ENCODE data around the gene TXLNB.
"Not testable (repeated sequence)": the region's sequence is repeated elsewhere in the genome, so short reads cannot be mapped to it uniquely, and the experiment has no call there.

TXLNB gene

GRCh38 chr6:139265512-139266190, 26.1 kb downstream of the TXLNB start:
- peak; percentile 28 for DNase-seq

DNA sequence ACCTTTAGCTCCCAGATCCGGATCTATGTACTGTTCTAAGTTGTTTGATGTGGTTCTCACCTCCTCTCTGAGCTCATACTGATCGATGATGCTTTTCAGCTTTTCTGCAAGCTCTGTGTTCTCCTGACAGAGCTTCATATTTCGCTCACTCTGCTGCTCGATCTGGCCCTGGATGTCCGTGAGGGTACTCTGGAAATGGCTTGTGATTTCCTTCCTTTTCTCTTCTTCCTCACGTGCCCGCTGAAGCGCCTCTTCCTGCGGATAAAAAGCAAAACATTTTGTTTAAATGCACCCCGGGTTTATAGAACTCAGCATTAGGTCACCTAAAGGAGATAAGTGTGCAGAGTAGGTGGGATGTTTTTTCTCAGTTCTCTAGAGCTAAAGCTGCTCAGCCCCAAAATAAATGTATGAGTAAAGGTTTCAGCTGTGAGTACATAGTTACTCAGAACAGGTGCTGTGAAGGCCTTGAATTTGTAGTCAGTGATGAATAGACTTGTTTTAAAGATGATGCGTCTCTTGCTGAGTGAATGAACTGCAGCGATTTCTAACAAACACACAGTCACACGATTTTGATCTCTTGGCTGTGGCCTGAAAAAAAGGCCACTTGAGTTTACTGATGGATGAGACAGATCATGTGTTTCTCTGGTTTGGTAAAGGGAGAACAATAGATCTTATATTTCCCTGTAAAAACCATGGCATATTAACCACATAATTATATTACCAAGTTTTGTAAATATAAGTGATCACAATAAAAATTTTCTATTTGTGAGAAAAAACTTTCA, 29.1 kb downstream of the TXLNB start:
- DNase-seq: peak; percentile 91

DNA sequence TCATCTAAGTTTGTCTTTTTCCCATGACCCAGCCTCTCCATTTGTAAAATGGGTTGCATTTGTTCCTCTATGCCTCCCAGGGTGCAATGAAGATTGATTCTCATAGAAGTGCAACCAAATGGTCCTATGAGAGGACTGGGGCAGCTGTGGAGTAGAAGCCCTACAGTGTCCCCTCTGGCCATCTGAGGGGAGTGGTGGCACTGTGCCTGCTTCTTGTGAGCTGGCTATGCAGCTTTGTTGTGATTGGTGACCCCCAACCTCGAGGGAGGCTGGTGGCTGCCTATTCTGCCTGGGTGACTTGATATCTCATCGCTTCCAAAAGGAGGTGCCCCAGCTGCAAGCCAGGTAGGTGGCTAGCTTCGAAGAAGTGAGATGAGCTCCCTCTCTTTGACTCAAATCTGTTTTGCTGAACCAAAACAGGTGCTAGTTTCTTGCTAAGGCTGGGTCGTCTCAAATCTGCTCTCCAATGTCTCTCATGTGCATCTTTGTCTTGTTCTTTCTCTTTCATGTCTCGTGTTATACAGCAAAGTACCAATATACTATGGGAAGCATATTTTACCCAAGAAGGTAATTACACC, 33.9 kb downstream of the TXLNB start:
- DNase-seq: peak; percentile 6

DNA sequence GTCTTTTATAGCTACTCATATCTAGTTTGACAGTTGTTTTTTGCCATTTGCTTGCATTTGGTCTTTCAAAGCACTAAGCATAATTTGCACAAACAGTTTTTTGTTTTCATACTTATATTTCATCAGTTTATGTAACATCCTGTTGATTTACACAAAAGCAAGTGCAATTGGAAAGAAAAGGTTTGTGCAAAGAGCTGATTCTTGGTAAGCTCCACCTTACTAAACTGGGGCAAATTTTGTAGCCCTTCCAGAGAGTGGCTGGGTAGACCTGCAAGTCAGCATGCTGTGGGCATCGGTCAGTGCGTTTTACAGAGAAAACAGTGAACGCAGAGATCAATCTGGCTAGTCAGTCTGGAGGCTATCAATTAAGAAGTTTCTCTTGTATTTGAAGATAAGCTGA, 34.5 kb downstream of the TXLNB start:
- DNase-seq: no peak

DNA sequence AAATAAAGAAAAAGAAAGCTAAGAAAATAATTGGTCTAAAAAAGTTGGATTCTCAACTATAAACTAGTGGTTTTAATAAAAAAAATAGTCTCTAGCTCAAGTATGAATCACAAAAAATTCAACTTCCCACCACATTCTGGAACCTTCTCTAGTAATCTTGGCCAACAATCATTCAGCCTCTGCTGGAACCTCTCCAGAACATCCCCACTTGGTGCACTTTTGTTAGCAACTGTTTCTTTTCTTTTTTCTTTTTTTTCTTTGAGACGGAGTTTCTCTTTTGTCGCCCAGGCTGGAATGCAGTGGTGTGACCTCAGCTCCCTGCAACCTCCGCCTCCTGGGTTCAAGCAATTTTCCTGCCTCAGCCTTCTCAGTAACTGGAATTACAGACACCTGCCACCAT, 35.7 kb downstream of the TXLNB start:
- no peak for DNase-seq

DNA sequence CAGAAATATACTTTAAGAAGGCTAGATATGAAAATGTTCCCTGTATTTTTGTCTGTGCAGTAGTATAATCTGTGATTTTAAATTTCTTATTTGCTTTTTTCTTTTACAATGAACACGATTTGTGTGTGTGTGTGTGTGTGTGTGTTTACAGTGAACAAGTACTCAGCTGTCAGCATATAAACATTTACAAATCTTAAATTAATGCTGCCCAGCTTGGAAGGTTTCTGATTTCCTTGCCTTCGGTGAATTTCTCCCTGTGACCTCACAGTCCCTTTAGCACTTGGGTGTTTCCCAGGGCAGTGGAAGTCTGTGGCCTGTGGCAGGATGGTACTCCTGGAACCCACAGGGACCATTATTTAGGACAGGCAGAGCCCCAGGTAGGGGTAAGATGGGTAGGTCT, 37.6 kb downstream of the TXLNB start:
- DNase-seq: no peak

GRCh38 chr6:139253656-139254055, 38.1 kb downstream of the TXLNB start:
- DNase-seq: no peak

GRCh38 chr6:139251691-139252390, 40.0 kb downstream of the TXLNB start:
- no peak for DNase-seq

DNA sequence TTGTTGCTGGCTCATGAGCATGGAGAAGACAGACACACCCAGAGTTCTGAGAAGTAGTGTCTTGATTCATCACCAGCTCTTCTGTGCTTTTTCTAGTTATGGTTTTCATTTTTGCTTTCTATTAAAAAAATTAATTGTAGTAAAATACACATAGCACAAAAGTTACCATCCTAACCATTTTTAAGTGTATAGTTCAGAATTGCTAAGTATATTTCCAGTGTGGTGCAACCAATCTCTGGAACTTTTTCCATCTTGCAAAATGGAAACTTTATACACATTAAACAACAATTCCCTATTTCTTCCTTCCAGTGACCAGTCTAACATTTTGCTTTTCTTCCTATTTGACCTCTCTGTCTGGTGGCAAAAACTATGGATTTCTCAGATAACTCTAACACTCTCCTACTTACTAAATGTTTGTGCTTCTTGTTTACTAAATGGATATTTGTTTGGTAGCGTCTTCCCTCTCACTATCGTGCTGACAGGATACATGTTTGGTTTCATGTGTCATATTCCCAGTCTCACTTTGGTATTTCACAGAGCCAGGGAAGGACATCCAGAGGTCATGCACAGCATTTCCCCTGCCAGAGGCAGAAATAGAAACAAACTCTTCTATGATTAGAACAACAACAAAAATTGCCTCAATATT, 40.6 kb downstream of the TXLNB start:
- DNase-seq: no peak

DNA sequence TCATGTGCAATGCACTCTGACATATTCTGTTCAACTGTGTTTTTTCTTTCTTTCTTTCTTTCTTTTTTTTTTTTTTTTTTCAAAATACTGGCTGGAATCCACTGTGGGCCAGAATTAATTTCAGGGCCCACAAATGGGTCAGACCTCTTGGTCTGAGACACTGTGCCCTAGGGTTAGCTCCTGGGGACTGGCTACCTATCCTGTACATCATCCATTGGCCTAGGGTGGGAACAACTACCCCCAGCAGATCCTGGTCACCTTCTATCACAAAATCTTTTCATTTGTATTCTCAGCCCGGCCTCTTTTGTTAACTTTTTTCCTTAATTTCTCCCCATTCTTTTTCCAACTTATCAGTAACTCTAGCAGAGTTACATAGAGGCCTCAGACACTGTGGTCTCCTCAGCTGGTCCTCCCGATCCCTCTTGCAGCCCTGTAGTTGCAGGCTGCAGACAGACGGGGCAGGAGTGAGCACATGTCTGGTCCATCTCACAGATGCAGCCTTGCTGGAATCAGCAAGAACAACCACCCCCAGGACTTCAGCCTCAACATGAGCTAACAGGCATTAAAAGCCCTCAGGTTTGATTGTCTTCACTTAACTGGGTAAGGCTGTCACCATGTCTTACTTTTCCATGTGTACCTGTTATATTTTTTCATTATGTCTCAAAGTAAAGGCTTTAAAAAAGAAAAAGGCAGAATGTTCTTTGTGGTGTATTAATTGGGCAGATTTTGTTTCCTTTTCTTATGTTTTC, 41.3 kb downstream of the TXLNB start:
- peak; percentile 31 for DNase-seq

- no peak for DNase-seq
Observed at GRCh38 chr6:139249395-139249794, 42.4 kb downstream of the TXLNB start.

- no peak for DNase-seq
Observed at GRCh38 chr6:139248911-139249310, 42.9 kb downstream of the TXLNB start.

DNA sequence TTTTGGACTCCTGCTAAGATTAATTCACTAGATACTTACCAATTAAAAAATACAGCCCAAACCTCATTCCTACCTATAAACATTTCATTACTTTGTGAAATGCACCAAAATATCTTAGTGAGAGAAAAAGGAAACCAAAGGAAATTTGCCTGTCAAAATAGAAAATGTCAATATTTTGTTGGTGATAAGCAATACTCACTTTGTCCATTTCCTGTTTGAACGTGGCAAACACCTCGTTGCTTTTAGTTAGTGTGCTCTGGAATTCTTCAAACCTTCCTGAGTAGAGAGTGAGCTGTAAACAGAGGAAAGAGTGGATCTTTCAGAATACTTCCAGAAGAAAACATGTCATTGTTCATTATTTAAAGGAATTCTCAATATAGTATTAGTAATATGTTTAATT, 44.2 kb downstream of the TXLNB start:
- no peak for DNase-seq

- no peak for DNase-seq
Observed at GRCh38 chr6:139243536-139243935, 48.3 kb downstream of the TXLNB start.

GRCh38 chr6:139242457-139243240, 49.1 kb downstream of the TXLNB start:
- no peak for DNase-seq

DNA sequence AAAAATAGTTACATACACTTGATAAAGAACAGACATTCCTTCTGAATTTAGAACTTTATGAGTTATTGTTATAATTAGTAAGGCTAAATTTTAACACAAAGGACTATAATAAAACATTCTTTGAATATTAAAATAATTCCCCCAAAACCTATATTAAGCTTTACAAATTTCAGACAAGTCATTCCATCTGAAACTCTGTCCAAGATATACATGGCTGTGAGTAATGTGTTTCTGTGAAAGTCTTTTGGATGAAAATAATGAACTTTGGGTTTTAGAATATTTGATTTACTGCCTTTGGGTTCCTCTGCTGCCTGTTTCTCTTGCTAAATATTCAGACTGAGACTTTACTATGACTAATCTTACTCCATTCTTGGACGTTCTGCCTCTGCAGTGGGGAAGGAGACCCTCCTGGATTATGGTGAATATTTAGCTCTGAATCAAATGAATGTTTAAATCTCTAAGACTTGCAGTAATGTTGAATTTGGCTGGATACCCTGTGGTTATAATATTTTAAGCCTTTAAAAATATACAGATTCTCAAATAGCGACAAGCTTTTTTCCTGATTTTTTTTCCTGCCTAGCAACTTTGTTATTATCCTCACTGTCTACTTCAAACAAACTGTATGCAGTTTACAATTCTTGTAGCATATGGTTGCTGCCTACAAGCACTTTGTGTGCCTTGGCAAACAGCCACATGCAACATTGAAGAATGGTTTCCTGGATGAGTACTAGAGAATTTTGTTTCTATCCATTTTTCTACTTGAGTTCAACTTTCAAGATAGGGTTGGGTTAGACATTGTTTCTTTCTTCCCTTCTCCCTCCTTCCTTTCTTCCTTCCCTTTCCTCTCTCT, 51.4 kb downstream of the TXLNB start:
- DNase-seq: peak; percentile 82

- DNase-seq: no peak
Observed at GRCh38 chr6:139239064-139239463, 52.7 kb downstream of the TXLNB start.

GRCh38 chr6:139236105-139236504, 55.7 kb downstream of the TXLNB start:
- peak; percentile 53 for DNase-seq

DNA sequence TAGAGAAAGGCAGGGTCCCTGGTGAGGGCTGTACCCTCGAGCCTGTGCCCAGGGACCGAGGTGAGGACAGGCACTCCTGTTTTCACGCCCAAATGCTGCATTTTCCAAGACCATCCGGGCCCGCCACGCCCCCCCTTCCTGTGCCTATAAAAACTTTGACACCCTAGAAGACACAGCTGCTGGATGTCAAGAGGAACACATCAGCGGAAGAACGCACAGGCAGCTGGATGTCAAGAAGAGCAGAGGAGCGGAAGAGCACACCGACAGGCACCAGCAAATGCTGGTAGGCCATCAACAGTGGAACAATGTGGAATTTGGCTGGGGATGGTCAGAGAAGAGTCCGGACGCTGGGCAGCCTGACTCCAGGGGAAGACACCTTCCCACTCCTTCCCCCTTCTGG, 56.1 kb downstream of the TXLNB start:
- no peak for DNase-seq

DNA sequence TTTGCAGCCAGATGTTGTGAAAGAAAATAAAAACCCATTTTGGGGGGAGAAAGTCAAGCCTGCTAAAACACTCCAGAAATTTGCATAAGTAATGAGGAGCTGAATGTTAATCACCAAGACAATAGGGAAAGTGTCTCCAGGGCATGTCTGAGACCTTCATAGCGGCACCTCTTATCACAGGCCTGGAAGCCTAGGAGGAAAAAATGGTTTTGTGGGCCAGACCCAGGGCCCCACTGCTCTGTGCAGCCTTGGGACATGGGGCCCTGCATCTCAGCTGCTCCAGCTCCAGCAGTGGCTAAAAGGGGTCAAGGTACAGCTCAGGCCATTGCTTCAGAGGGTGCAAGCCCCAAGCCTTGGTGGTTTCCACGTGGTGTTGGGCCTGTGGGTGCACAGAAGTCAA, 57.6 kb downstream of the TXLNB start:
- not testable (repeated sequence) for DNase-seq
